Natural killer cell (primary cell): ENCODE measurements around the gene KEAP1. TPM values are rescaled to one million over a fixed set of nuclear protein-coding genes. Genes with fewer than 3 reads are reported as not detected.

Experiments
- ATAC-seq, 3 donors: fragments of 150-1000 bp in 2 of 3; fragments of 200-7000 bp in 1 of 3; cut with Tn5 transposase; 1 replicate in 1 of 3; 2 replicates in 2 of 3; pipeline ENCODE4 v1.10.0; 2021; ENCODE audit warnings: mild to moderate bottlenecking in 2 of 3, moderate library complexity in 2 of 3
- DNase-seq, 2 donors: peaks; one replicate each; pipeline versions ENCODE4 v3.0.0 to v3.0.0-alpha.2; 2013 to 2021; ENCODE audit warnings: mixed read lengths in 1 of 2
- H3K27ac ChIP-seq: one replicate; pipeline ENCODE4 v1.5.1; 2013; ENCODE audit warnings: mild to moderate bottlenecking, low read length
- H3K27me3 ChIP-seq: one replicate; pipeline ENCODE4 v1.6.1; 2013; ENCODE audit warnings: low read length; ENCODE audit not compliant: control insufficient read depth, insufficient read depth
- H3K36me3 ChIP-seq: one replicate; pipeline ENCODE4 v1.6.1; 2013; ENCODE audit warnings: low read length; ENCODE audit not compliant: control insufficient read depth, insufficient read depth
- H3K4me1 ChIP-seq: one replicate; pipeline ENCODE4 v1.6.1; 2013; ENCODE audit warnings: low read length; ENCODE audit not compliant: control insufficient read depth, insufficient read depth
- H3K4me3 ChIP-seq: one replicate; pipeline ENCODE4 v1.5.1; 2013; ENCODE audit warnings: low read length
- H3K9me3 ChIP-seq: one replicate; pipeline ENCODE4 v1.6.1; 2013; ENCODE audit warnings: low read length; ENCODE audit not compliant: control insufficient read depth, insufficient read depth
- H3K27ac Mint-ChIP-seq, 2 donors: one replicate each; pipeline ENCODE4 v1.8.0; 2022; ENCODE audit warnings: mild to moderate bottlenecking in 2 of 2, mixed read lengths in 2 of 2, moderate library complexity in 1 of 2
- H3K27me3 Mint-ChIP-seq, 2 donors: one replicate each; pipeline ENCODE4 v1.8.0; 2022; ENCODE audit warnings: low read depth in 2 of 2, mixed read lengths in 2 of 2
- H3K36me3 Mint-ChIP-seq: one replicate; pipeline ENCODE4 v1.8.0; 2022; ENCODE audit warnings: mixed read lengths
- H3K4me1 Mint-ChIP-seq, 2 donors: one replicate each; pipeline ENCODE4 v1.8.0; 2022; ENCODE audit warnings: mixed read lengths in 2 of 2
- H3K4me3 Mint-ChIP-seq: one replicate; pipeline ENCODE4 v1.8.0; 2022; ENCODE audit warnings: mild to moderate bottlenecking, moderate library complexity, mixed read lengths
- H3K9me3 Mint-ChIP-seq, 2 donors: one replicate each; pipeline ENCODE4 v1.8.0; 2022; ENCODE audit warnings: mixed read lengths in 2 of 2
- WGBS: methylation state at CpG from one replicate; pipeline ENCODE4 v1.1.7; 2013; ENCODE audit warnings: missing lambda C conversion rate; ENCODE audit not compliant: insufficient coverage; 5-methylcytosine and 5-hydroxymethylcytosine counted together
- intact Hi-C: fragments of 100-400 bp; cut with micrococcal nuclease; formaldehyde crosslinking; loops from one replicate; pipeline ENCODE4 v1.14.2; 2022
- total RNA-seq, 4 donors: library from RNA; stranded (reverse); fragments of 120-200 nt in 1 of 4; gene quantifications; one replicate each; pipeline versions ENCODE4 v1.2.3 to v1.2.4, GENCODE V29; 2013 to 2022
- TF ChIP-seq, protein P1 (sequence below): fragments of 200-600 bp; IDR thresholded peaks from one replicate; pipeline ENCODE4 v1.8.0; 2022; ENCODE audit warnings: antibody characterized with exemption

KEAP1 gene
- total RNA-seq, 3 donors from 2014 or later (not counting 1 experiment from before 2014, with no cell fraction given), result 28.1 to 39.4 (median 34.6) TPM

DNA sequence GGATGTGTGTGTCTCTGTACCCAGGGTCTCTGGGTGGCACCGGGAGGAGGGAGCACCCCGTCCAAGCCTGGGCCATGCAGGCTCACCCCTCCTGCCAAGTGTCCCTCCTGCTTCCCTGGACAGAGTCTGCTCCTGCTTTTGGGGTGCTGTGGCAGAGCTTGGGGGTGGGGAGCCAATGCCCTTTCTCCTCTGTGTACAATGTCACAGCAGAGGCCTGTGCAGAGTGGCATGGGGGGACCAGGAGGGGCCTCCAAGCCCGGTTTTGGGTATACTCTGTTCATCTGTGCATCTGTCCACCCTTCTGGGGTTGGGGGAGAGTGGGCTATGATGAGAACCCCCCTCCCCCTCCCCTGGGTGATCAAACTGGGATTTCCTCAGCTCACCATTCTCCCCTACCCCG, 49.3 kb downstream of the KEAP1 start:
- 92% methylated on average over 3 of the region's 4 CpGs for WGBS
- TF ChIP-seq, protein P1, sequence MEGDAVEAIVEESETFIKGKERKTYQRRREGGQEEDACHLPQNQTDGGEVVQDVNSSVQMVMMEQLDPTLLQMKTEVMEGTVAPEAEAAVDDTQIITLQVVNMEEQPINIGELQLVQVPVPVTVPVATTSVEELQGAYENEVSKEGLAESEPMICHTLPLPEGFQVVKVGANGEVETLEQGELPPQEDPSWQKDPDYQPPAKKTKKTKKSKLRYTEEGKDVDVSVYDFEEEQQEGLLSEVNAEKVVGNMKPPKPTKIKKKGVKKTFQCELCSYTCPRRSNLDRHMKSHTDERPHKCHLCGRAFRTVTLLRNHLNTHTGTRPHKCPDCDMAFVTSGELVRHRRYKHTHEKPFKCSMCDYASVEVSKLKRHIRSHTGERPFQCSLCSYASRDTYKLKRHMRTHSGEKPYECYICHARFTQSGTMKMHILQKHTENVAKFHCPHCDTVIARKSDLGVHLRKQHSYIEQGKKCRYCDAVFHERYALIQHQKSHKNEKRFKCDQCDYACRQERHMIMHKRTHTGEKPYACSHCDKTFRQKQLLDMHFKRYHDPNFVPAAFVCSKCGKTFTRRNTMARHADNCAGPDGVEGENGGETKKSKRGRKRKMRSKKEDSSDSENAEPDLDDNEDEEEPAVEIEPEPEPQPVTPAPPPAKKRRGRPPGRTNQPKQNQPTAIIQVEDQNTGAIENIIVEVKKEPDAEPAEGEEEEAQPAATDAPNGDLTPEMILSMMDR, result no peak
- Histone ChIP-seq H3K27me3 (no peaks in the 10 kb centered on the region), H3K4me1 (no peaks in the 10 kb centered on the region), H3K27ac (no peak overlapping the region), H3K4me3 (no peak overlapping the region), H3K9me3 (no peaks in the 10 kb centered on the region), H3K36me3 (peaks cover 22% of the 10 kb centered on the region)
- Mint-ChIP-seq H3K36me3 (peaks cover 4% of the 10 kb centered on the region), H3K9me3 (no peaks in the 10 kb centered on the region), H3K4me1 (peaks cover 9% of the 10 kb centered on the region in 2 donors), H3K27ac (peak overlapping the region in 1 of 2 donors; percentile 49), H3K4me3 (no peak overlapping the region), H3K27me3 (no peaks in the 10 kb centered on the region)
- DNase-seq, result no peak
- ATAC-seq, result no peak
- intact Hi-C loops, result no loop called here

DNA sequence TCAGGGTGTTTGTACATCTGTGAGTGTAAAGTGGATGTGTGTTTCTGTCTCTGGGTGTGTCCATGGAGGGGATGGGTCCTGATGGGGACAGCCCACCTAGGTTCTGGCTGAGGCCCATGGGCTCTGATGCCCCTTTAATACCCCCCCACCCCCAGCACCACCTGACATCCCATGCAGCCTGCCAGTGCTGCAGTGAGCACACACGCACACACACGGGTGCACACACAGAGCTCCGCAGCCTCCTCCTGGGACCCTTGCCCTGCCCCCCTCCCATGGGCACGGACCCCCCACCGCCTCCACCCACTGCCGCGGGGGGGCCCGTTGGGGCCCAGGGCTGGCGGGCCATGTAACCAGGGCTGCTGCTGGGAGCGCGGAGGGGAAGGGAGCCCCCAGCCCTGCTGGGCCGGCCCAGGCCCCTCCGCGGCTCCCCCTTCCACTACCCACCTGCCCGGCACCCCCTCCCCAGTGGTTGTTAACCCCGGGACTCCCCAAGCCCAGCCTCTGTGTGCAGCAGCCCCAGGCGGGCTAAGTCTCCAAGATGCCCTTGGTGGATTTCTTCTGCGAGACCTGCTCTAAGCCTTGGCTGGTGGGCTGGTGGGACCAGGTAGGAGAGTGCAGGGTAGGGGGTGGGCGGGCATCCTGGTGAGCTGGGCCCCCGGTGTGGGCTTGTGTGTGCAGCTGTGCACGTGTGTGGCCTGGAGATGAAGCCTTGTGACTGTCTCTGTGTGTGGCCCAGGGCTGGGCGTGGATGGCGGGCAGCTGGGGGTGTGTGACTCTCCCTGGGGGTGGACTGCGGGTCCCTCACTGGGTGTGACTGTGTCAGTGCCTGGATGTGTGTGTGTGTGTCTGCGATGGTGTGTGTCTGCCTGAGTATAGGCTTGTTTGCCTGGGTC, 50.2 kb downstream of the KEAP1 start:
- Histone ChIP-seq H3K36me3 (peaks cover 24% of the 10 kb centered on the region), H3K4me3 (no peak overlapping the region), H3K9me3 (no peaks in the 10 kb centered on the region), H3K4me1 (no peaks in the 10 kb centered on the region), H3K27me3 (no peaks in the 10 kb centered on the region), H3K27ac (no peak overlapping the region)
- Mint-ChIP-seq H3K36me3 (peaks cover 4% of the 10 kb centered on the region), H3K9me3 (no peaks in the 10 kb centered on the region), H3K27me3 (no peaks in the 10 kb centered on the region), H3K4me3 (no peak overlapping the region), H3K27ac (peak overlapping the region in 1 of 2 donors; percentile 49), H3K4me1 (peaks cover 9 to 10% of the 10 kb centered on the region in 2 donors)
- TF ChIP-seq, protein P1, result no peak
- WGBS, result 70% methylated on average over 25 of the region's 25 CpGs
- intact Hi-C loops, result no loop called here
- ATAC-seq (peak in 1 of 3 donors; percentile 12), DNase-seq (no peak)

DNA sequence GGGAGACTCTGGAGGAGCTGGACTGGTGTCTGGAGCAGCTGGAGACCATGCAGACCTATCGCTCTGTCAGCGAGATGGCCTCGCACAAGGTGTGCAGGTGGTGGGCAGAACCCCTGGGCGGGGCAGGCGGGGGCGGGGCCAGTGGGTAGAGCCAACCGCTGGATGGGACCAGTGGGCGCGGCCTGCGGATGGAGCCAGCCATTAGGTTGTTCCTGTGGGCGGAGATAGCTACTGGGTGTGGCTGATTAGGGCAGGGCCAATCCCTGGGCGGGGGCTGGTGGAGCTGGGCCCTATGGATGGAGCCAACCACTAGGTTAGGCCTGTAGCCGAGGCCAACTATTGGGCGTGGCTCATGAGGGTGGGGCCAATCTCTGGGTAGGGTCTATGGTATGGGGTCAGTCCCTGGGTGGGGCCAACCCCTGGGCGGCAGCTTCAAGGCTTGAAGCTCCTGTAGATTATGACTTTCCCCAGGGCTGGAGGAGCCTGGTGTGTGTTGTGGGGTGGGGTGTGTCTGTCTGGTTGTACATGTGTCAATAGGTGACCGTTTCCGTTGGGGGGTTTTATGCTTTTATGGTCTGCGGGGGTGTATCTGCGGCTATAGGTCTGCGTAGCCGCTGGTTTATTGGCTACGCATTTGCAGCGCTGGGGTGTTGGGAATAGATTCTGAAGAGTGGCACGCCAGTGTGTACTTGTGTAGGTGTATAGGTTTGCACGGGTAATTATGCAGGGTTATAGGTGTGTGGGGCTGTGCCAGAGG, 52.1 kb downstream of the KEAP1 start:
- no peak for DNase-seq

More for the DNA sequence above, 52.1 kb downstream of the KEAP1 start:
- TF ChIP-seq, protein P1, result no peak
- intact Hi-C loops, result no loop called here
- Histone ChIP-seq H3K36me3 (peaks cover 28% of the 10 kb centered on the region), H3K4me1 (no peaks in the 10 kb centered on the region), H3K27me3 (no peaks in the 10 kb centered on the region), H3K27ac (no peak overlapping the region), H3K4me3 (no peak overlapping the region), H3K9me3 (no peaks in the 10 kb centered on the region)
- peak overlapping the region in 1 of 2 donors; percentile 11 for H3K27ac Mint-ChIP-seq
- H3K4me1 Mint-ChIP-seq, result peaks cover 9 to 17% of the 10 kb centered on the region in 2 donors
- no peaks in the 10 kb centered on the region for H3K27me3 Mint-ChIP-seq
- WGBS, result 86% methylated on average over 25 of the region's 25 CpGs
- no peak for ATAC-seq
- no peak overlapping the region for H3K4me3 Mint-ChIP-seq
- H3K36me3 Mint-ChIP-seq, result peaks cover 4% of the 10 kb centered on the region
- H3K9me3 Mint-ChIP-seq, result no peaks in the 10 kb centered on the region
